ENCODE measurements around the gene CCL8. TPM values are rescaled to one million over a fixed set of nuclear protein-coding genes. Genes with fewer than 3 reads are reported as not detected.

Gene CCL8
- total and polyA plus RNA-seq, 2 of the 4 experiments (the other 2 are of a cell fraction), result not detected

- Histone ChIP-seq H2BK120ac (ENCODE audit: low read depth, low read length) (no peak overlapping the region), H3K27me3 (ENCODE audit: control insufficient read depth, insufficient read depth, low read length) (peaks cover 14% of the 10 kb centered on the region), H4K20me1 (ENCODE audit: insufficient read depth, low read length) (no peaks in the 10 kb centered on the region), H2BK5ac (ENCODE audit: low read depth, low read length, poor library complexity, severe bottlenecking) (no peak overlapping the region), H2AK5ac (ENCODE audit: low read depth, low read length) (no peak overlapping the region), H3K23ac (ENCODE audit: low read depth, low read length) (no peak overlapping the region), H2AK9ac (replicated peaks; ENCODE audit: low read depth, low read length, poor library complexity) (no peak overlapping the region), H4K5ac (ENCODE audit: low read depth, low read length) (no peak overlapping the region), H3K36me3 (ENCODE audit: control insufficient read depth, insufficient read depth, low read length) (no peaks in the 10 kb centered on the region), H3K9me3 (ENCODE audit: control insufficient read depth, insufficient read depth, low read length) (no peaks in the 10 kb centered on the region), H3K79me1 (ENCODE audit: low read depth in 1 of 2, low read length in 2 of 2) (no peaks in the 10 kb centered on the region), H3K9me1 (ENCODE audit: insufficient read depth, low read length) (no peaks in the 10 kb centered on the region), H3K4me3 (ENCODE audit: insufficient read depth, low read depth, low read length) (no peak overlapping the region), H4K8ac (ENCODE audit: low read depth in 2 of 2, low read length in 2 of 2) (no peak overlapping the region), H3K56ac (ENCODE audit: extremely low read depth, insufficient read depth, low read length) (no peak overlapping the region), H3K9ac (ENCODE audit: low read depth, low read length) (no peak overlapping the region), H4K91ac (ENCODE audit: insufficient read depth, low read depth, low read length) (no peak overlapping the region), H2BK15ac (ENCODE audit: low read depth, low read length) (no peak overlapping the region), H3K4me2 (ENCODE audit: low read depth, low read length) (no peak overlapping the region; the same call in 1 of the 2 replicates), H3K18ac (ENCODE audit: low read depth, low read length) (peak overlapping the region; percentile 33; the same call in 1 of the 2 replicates), H3K4ac (ENCODE audit: low read depth, low read length) (no peak overlapping the region), H2BK20ac (ENCODE audit: low read depth, low read length) (peak overlapping the region; percentile 36; the same call in 1 of the 2 replicates), H2AFZ (replicated peaks; ENCODE audit: low read length, poor library complexity) (no peak overlapping the region), H3K14ac (replicated peaks; ENCODE audit: low read depth, low read length) (no peak overlapping the region), H3K27ac (ENCODE audit: insufficient read depth, low read length) (no peak overlapping the region), H3K4me1 (ENCODE audit: control insufficient read depth, insufficient read depth, low read length) (peaks cover 2% of the 10 kb centered on the region)
- ATAC-seq (ENCODE audit: low read depth) (peak; percentile 95), DNase-seq (peak; percentile 97)
- TF ChIP-seq RFX5 (IDR thresholded peaks at IDR 0.05; ENCODE audit: low read depth, low read length) (no peak), BHLHE40 (IDR thresholded peaks at IDR 0.05; ENCODE audit: low read depth, low read length) (peak; percentile 76), NFE2L2 (IDR thresholded peaks at IDR 0.05; ENCODE audit: low read depth, low read length) (no peak), USF2 (IDR thresholded peaks at IDR 0.05; ENCODE audit: low read depth, low read length) (no peak), CEBPB (IDR thresholded peaks at IDR 0.05; ENCODE audit: low read depth, low read length) (0 out of 2 replicates have a peak, but pooled peaks have one; percentile 10), FOS (IDR thresholded peaks at IDR 0.05; ENCODE audit: low read depth, low read length) (peak; percentile 87)
- no TSS peak for BruUV-seq (replicated peaks)
- ChIA-PET POLR2A (ENCODE audit: unreplicated experiment) (no interaction called here), CTCF (interaction anchor here (1.1 to 1.9 kb wide), 3 partner anchors 19 to 75 kb away, joined by 4 to 8 read pairs (median 5); no protein-coding TSS in a partner anchor)
- in situ Hi-C loops (cut with MboI; ENCODE audit: low sequenced_read_pairs), result loop anchor here (10.0 kb wide), 2 partner anchors 59 to 71 kb away; no protein-coding TSS in a partner anchor
- dilution Hi-C loops (cut with HindIII; ENCODE audit: low sequenced_read_pairs, unreplicated experiment), result no loop called here
- WGBS, 2 experiments (ENCODE audit: extremely low coverage in 2 of 2, insufficient read length in 1 of 2), result no CpG with 5 or more reads among the region's 1 CpG
- intact Hi-C loops (cut with micrococcal nuclease), result loop anchor here (1.0 kb wide), 1 partner anchor 21 kb away; the partner anchor contains the start of gene CCL2
Observed at GRCh38 chr17:34275881-34276280, 43.4 kb upstream of the CCL8 start.

Measured in IMR-90 (cell line).